ENCODE results near the gene AMZ1.

- TF ChIP-seq GATA2 (IDR thresholded peaks at IDR 0.05; ENCODE audit: low read depth, low read length) (no peak), GATA3 (IDR thresholded peaks at IDR 0.05; ENCODE audit: low read depth, low read length) (no peak)
These were observed 63.1 kb downstream of the AMZ1 start for GRCh38 chr7:2751086-2751485.

All from SH-SY5Y (cell line).